Tibial nerve (tissue), 4 donors: Measurements from ENCODE around the gene SCYGR5.

ENCODE experiments used
- EP300 ChIP-seq, 2 donors: sonication (generic); formaldehyde crosslinking; IDR thresholded peaks; one replicate each; pipeline ENCODE4 v1.6.1; 2017; ENCODE audit warnings: antibody characterized with exemption in 2 of 2, mild to moderate bottlenecking in 1 of 2
- POLR2A ChIP-seq, 2 donors: fragments of 450-650 bp; IDR thresholded peaks; one replicate each; pipeline ENCODE4 v1.6.1; 2017; ENCODE audit warnings: antibody characterized with exemption in 2 of 2, mild to moderate bottlenecking in 2 of 2, moderate library complexity in 2 of 2
- TF ChIP-seq, protein P1 (sequence below), 5 experiments: fragments of 200-600 bp in 3 of 5; fragments of 450-650 bp in 2 of 5; sonication (generic) in 3 of 5; IDR thresholded peaks; one replicate each; pipeline ENCODE4 v1.5.1; 2016 to 2019; ENCODE audit warnings: antibody characterized with exemption in 5 of 5, mild to moderate bottlenecking in 3 of 5, moderate library complexity in 2 of 5

DNA sequence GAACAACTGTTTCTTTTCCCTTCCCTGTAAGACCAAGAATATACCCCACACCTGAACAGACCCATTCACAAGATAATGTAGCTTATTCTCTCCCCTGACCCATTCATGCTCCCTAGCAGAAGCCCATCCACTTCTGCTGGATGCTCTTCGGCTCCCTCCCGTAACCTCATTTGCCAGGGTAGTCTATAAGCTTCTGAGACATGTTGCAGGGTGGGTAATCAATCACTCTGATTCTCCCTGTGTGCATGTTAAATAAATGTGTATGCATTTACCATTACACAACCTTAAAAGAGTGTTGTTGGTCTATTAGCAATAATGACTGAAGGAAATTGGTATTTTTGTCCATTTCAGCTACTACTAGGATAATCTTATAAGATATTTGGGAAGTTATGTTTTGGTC, 49.9 kb downstream of the SCYGR5 start:
- TF ChIP-seq POLR2A (IDR thresholded peaks at IDR 0.05) (no peak), EP300 (IDR thresholded peaks at IDR 0.05) (no peak)
- TF ChIP-seq, protein P1, sequence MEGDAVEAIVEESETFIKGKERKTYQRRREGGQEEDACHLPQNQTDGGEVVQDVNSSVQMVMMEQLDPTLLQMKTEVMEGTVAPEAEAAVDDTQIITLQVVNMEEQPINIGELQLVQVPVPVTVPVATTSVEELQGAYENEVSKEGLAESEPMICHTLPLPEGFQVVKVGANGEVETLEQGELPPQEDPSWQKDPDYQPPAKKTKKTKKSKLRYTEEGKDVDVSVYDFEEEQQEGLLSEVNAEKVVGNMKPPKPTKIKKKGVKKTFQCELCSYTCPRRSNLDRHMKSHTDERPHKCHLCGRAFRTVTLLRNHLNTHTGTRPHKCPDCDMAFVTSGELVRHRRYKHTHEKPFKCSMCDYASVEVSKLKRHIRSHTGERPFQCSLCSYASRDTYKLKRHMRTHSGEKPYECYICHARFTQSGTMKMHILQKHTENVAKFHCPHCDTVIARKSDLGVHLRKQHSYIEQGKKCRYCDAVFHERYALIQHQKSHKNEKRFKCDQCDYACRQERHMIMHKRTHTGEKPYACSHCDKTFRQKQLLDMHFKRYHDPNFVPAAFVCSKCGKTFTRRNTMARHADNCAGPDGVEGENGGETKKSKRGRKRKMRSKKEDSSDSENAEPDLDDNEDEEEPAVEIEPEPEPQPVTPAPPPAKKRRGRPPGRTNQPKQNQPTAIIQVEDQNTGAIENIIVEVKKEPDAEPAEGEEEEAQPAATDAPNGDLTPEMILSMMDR (IDR thresholded peaks at IDR 0.05), result no peak
